ENCODE measurements around the gene GALNTL6.
"Not testable (repeated sequence)": the region's sequence is repeated elsewhere in the genome, so short reads cannot be mapped to it uniquely, and the experiment has no call there.

The GALNTL6 gene

GRCh38 chr4:172772781-172773180 is 959.6 kb downstream of the GALNTL6 start:
- no peak for DNase-seq

DNA sequence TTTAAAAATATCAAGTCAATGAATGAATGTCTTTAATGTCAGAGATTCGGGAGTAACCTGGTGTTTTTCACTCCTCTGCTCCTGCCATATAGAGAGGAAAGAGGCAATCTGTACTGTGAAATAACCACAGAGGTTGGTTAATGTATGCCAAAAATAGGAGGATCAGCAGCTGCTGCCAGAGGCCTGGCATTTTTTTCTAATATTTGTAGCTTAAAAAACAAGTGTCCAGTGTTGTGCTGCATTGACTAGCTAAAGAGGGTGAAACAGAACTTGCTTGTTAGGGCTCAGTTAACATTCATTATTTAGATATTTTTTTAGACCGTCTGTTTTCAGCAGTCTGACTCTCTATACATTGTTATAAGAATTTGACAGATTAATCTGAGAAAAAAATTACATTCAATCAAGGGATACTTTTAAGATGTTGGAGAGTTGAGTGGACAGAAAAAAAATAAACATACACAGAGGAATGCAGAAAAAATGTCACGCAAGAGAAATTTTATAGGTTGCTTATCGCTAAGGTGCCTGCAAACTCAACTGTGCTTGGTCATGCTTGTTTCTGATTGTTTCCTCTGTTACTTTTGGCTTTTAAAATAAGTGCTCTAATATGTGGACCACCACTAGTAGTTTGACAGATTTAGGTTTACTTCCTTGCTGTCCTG is 963.1 kb downstream of the GALNTL6 start:
- no peak for DNase-seq

DNA sequence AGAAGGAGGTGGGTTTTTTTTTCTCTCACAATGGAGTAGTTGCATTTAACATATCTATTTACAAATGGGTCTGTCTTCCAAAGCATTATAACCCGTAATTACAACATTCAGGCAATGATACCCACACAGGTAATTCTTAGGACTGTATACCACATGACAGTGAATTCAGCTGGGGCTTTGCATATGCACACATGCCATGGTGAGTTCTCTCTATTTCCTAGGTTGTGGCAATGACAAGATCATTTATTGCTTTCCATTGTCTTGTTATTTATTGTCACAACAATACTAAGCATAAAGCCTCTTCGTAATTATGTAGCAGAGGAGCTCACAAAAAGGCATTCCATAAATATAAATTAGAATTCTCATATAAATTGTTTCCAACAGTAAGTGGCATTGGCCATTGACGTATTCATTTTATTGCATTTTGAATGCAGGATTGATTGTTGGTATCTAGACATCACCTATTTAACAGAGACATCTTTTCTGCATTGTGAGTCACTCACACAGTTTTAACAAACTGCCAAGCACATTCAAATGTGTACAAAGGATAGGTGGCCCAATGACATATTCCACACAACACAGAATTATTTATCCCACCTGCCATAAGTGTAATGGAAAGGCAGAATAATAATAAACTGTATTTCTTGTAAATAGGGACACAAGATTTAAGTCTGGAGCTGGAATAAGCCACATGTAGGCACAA is 964.7 kb downstream of the GALNTL6 start:
- DNase-seq: no peak

DNA sequence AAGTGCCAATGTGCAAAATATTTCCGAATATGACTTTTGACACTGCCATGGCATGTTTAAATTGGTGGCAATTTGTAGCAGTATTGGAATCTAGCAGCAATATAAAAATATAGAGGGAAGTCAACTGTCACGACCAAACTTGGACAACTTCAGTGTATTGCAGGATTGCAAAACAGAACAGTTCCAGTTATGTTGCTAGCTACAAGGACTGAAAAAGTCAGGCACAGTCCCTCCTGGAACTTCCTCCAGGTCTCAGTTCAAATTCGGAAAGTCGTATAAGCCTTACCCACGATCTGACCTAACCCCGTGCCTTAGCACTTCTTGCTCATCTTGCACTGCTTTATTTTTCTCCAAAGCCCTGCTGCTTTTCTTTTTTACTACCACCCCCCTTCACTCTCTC is 965.4 kb downstream of the GALNTL6 start:
- DNase-seq: no peak

GRCh38 chr4:172780566-172781081 is 967.4 kb downstream of the GALNTL6 start:
- DNase-seq: no peak

GRCh38 chr4:172785613-172786012 is 972.4 kb downstream of the GALNTL6 start:
- DNase-seq: no peak

- no peak for DNase-seq
Observed at GRCh38 chr4:172786039-172786792, 973.0 kb downstream of the GALNTL6 start.

GRCh38 chr4:172787111-172787510 is 973.9 kb downstream of the GALNTL6 start:
- no peak for DNase-seq

DNA sequence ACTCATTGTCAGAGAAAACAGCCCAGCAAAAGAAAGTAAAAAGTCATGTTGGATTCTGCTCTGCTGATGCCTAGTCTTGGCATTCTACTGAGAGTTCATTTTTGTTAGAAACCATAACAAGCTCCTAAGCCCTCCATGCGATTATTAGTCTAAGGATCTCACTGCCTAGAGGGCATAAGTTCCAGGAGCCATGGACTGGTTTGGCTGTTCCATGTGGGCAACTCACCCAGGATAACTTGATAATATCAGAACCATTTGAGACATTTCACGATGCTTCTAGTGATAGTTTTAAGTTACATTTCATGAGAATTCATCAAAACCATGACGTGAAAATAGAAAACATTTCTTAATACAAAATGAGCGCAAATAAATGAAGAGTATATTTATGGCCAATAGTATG is 978.6 kb downstream of the GALNTL6 start:
- DNase-seq: no peak

DNA sequence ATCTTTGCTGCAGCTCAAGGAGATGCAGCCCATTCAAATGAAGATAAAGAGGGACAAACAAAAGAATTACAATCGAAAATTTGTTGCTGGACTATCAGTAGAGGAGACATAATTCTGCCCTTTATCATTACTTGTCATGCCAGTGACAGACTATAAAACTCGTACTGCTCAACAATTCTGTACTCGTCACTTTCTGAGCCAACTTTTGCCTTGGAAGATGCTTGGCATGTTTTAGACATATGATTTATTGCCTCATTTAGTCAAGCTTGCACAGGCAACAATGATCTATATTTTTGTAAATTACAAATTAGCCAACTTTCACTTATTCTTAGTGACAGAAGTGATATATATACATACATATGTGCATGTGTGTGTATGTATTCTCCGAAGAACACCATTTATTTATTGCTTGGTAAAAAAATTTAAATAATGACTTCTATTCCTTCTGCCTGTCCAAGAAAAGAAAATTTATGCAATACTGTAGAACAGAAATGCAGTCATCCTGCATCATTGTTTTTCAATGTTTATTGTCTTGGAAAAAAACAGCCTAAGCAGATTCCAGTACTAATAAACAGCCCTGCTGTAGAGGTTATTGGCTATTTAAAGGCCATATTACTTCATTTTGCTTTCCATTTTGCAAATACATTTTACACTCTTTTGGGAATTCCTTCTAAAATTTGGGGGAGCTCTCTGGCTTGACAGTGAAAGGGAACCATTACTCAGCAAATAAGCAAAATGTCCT is 980.5 kb downstream of the GALNTL6 start:
- DNase-seq: no peak

DNA sequence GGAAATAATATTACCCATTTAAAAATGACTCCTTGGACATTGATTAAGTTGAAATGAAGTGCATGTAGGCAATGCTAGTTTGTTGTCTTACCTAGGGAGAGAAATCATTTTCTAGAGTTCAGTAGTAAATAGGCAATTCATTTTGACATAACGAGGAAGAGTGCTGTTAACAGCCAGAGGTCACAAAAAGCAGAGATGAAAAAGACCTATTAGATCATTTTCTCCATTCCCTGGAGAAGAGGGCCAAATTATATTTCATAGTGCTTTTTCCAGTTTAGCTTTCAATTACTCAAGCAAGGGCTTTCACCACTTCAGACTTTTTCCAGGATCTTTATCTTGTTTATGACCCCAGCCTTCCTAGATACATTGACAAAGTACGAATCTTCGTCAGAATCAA is 981.1 kb downstream of the GALNTL6 start:
- DNase-seq: no peak

DNA sequence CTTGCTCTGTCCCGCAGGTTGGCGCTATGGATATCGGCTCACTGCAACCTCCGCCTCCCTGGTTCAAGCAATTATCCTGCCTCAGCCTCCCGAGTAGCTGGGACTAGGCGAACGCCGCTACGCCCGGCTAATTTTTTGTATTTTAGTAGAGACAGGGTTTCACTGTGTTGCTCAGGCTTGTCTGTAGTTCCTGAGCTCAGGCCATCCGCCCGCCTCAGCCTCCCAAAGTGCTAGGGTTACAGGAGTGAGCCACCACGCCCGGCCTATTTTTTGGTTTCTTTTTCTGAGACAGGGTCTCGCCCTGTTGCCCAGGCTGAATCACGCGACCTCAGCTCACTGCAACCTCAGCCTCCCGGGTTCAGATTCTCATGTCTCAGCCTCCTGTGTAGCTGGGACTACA is 984.1 kb downstream of the GALNTL6 start:
- not testable (repeated sequence) for DNase-seq

DNA sequence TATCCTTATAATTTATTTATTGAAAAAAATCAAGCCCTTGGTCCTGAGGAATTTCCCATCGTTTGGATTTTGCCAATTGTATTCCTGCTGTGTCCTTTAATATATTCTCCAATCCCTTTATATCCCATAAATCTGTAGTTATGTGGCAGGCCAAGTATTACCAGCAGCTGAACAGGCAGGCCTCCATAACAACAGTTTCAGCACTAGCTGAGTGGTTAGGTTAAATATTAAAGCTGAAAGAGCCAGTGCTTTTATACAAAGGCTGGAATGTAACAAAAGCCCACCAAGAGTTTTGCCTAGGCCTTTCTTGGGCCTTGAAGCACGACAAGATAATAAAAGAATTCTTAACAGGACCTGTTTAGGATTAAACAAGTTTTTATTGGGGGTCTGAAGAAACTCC is 988.8 kb downstream of the GALNTL6 start:
- DNase-seq: no peak

DNA sequence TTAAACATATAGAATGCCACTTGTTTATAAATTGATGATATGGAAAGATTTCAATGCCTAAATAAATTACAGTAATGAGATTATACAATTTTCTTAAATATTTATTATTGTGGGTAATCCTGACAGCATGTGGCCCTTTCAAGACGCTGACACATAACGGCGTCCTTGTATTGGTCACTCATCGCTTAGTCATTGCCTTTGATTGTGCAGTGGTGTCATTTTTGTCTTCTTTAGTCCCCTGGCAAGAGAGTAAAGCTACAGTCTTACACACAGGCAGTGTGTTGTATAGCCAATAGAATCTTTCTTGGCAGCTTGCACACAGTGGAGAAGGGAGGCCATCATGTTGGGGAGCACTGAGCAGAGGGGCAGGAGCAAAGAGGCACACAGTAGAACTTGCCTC is 993.6 kb downstream of the GALNTL6 start:
- no peak for DNase-seq

DNA sequence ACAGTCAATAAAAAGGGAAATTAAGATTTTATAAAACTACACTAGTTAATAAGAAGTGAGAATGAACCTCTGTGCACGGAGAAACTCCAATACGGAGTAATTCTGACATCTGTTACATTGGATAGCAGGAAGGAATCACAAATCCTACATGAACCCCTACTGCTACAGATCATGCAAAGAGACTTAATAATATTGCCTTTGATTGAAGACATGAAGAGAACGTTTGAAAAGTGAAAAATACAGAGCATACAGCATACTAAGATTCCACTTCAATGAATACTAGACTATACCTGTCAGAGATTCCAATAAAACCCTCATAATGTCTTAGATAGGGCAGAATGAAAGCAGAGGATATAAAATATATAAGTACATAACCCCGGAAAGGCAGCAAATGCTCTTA is 995.0 kb downstream of the GALNTL6 start:
- DNase-seq: no peak

DNA sequence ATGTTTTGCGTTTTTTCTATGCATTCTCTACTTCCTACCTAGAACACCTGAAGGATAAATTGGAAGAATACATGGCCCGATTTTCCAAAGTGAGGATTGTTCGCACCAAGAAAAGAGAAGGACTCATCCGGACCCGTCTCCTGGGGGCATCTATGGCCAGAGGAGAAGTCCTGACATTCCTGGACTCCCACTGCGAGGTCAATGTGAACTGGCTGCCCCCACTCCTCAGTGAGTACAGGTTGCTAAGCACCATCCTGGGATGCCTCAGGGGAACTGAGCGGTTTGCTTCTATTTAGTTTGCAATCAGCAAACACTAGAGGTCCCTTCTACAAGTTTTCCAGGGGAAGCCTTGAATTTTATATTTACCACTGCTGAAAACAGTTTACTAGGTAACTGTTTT is 996.1 kb downstream of the GALNTL6 start:
- no peak for DNase-seq

GRCh38 chr4:172813359-172813923 is 1000.2 kb downstream of the GALNTL6 start:
- DNase-seq: no peak

- DNase-seq: no peak
Observed at GRCh38 chr4:172815499-172816164, 1002.4 kb downstream of the GALNTL6 start.

DNA sequence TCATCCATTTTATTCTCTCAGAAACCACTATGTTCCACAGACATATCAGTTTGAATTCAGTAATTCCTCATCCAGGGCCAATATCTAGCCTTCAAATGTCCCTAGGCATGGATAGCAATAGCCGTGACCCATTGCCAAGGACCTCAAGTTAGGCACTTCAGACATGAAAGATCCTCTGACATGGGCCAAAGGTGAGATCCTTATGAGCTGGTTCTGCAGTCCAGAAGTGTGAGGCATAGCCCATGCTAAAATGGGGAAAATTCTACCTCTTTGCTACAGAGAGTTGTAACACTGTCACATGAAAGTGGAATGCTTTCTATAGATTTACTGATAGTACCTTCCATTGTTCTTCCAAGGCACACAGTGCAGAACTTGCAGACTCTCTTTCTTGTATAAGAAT is 1005.7 kb downstream of the GALNTL6 start:
- DNase-seq: no peak

DNA sequence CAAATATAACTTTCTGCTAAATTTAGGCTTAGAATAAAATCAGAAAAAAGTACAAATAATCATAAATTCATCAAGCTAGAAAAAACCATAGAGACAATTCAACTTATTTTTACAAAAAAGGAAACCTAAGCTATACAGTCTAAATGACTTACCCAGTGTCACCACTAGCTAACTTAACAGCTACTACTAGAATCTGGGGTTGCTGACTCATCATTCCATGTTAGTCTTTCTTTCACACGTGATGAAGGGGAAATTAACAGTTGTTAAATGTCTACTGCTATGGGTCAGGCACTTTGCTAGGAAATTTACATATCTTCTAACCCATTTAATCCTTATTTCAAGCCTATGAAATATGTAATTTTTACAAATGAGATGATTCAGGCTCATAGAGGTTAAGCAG is 1006.1 kb downstream of the GALNTL6 start:
- no peak for DNase-seq

- no peak for DNase-seq
Observed at GRCh38 chr4:172822331-172822730, 1009.1 kb downstream of the GALNTL6 start.

DNA sequence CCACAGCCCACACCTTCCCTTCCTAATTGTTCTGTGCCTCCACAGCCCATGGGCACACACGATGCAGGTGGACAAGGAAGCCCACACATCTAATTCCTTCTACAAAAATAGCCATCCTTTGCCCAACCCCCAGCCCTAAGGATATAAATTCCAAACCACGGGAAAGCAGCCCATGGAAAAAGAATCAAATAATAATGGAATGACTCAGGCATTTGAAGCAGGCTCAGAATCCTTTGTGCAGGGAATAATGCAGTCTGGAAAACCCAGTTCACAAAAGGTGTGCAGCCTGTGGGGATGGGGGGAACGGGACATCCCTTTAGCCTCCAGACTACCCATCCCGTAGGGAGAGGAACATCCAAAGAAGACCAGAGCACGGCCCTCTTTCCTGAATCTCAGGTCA is 1013.1 kb downstream of the GALNTL6 start:
- no peak for DNase-seq
